C4-2B (cell line): ENCODE results near the gene LARP6.

Experiments
- ZFX ChIP-seq: fragments of 450-650 bp; IDR thresholded peaks from 2 replicates; pipeline ENCODE4 v1.6.1; 2017
- TF ChIP-seq, protein P1 (sequence below): fragments of 450-650 bp; conservative IDR thresholded peaks from 2 replicates; pipeline ENCODE4 v1.5.1; 2017; ENCODE audit warnings: mild to moderate bottlenecking

DNA sequence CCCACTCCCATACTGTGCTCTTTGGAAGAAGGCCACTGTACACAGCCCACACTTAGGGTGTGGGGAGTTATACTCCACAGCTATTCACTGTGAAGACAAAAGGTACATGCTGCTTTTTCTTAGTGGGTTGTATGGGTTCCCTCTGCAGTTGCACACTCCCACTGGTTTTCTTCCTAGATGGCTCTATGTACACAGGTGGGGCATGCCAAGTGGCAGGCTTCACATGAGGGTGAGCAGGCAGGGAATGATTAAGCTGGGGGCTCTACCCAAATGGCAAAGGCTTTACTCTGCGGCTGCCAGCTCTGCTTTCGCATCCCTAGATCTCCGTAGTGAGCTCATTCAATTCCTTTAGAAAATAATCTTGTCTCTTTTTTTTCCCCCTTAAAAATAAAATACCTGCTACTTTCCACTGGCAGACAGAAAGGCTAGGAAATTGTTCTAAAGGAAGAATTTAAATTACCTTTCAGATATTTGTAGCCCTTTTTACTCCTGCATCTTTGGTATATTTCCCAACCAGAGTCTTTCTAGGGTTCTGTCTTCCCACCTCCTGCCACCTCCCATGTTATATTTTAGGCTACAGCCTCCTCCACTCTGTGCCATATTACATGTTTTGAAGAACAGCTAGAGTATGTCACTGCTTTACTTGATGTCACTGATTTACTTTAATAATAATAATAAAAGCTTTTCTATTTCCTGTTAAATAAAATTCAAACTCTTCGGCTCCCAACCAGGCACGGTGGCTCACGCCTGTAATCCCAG lies 8.2 kb downstream of the LARP6 start:
- TF ChIP-seq, protein P1, sequence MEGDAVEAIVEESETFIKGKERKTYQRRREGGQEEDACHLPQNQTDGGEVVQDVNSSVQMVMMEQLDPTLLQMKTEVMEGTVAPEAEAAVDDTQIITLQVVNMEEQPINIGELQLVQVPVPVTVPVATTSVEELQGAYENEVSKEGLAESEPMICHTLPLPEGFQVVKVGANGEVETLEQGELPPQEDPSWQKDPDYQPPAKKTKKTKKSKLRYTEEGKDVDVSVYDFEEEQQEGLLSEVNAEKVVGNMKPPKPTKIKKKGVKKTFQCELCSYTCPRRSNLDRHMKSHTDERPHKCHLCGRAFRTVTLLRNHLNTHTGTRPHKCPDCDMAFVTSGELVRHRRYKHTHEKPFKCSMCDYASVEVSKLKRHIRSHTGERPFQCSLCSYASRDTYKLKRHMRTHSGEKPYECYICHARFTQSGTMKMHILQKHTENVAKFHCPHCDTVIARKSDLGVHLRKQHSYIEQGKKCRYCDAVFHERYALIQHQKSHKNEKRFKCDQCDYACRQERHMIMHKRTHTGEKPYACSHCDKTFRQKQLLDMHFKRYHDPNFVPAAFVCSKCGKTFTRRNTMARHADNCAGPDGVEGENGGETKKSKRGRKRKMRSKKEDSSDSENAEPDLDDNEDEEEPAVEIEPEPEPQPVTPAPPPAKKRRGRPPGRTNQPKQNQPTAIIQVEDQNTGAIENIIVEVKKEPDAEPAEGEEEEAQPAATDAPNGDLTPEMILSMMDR, result no peak
- no peak for TF ChIP-seq ZFX
